Measurements from ENCODE around the gene NPAS3. TPM values are rescaled to one million over a fixed set of nuclear protein-coding genes. Genes with fewer than 3 reads are reported as not detected.

Gene NPAS3
- total RNA-seq, 1 donor = 0.36 TPM

DNA sequence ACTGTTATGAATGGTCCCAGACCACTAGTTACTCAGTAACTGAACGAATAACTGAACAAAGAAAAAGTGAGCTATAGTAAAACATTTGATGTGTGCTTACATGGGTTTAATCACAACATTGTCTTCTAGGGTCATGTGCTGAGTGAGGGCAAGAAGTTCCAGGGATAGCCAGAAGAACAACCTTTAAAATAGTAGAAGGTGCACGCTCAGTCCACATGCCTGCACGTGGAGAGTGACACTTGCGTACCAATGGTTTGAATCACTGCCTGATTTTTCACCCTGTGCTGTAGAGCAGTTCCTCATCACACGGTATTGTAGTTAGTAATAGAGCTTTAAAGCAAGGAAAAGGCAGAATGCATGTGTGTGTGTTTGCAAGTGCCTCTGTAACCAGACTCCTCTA lies 788.0 kb downstream of the NPAS3 start:
- DNase-seq (ENCODE audit: low read depth) = no peak
- TF ChIP-seq CTCF (IDR thresholded peaks at IDR 0.05; ENCODE audit: insufficient read depth, low read length) = no peak
- H3K4me3 ChIP-seq (ENCODE audit: low read depth, low read length) = no peak overlapping the region

GRCh38 chr14:33727606-33728005 lies 788.9 kb downstream of the NPAS3 start:
- DNase-seq (ENCODE audit: low read depth) = no peak
- H3K4me3 ChIP-seq (ENCODE audit: low read depth, low read length) = no peak overlapping the region
- no peak for TF ChIP-seq CTCF (IDR thresholded peaks at IDR 0.05; ENCODE audit: insufficient read depth, low read length)

GRCh38 chr14:33728010-33728498 lies 789.4 kb downstream of the NPAS3 start:
- no peak for TF ChIP-seq CTCF (IDR thresholded peaks at IDR 0.05; ENCODE audit: insufficient read depth, low read length)
- no peak for DNase-seq (ENCODE audit: low read depth)
- H3K4me3 ChIP-seq (ENCODE audit: low read depth, low read length) = no peak overlapping the region

- H3K4me3 ChIP-seq (ENCODE audit: low read depth, low read length) = no peak overlapping the region
- TF ChIP-seq CTCF (IDR thresholded peaks at IDR 0.05; ENCODE audit: insufficient read depth, low read length) = no peak
- DNase-seq (ENCODE audit: low read depth) = no peak
Measured at GRCh38 chr14:33730156-33730555, 791.5 kb downstream of the NPAS3 start.

DNA sequence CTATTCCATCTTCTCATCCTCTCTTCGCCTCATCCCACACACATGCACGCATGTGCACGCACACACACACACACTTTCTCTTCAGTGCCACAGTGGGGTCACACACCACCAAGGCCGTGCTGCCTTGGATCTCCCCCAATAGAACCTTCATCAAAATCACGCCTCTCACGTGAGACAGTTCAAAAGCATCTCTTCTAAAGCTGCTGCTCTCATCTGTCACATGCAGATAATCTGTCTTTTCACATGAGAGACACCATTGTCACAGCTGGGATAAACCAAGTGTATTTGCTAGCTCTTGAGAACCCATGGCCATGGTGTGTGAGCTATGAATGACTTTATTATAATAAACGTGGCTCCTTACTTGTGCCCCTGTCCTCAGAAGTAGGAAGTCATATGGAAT lies 793.5 kb downstream of the NPAS3 start:
- no peak for DNase-seq (ENCODE audit: low read depth)
- no peak for TF ChIP-seq CTCF (IDR thresholded peaks at IDR 0.05; ENCODE audit: insufficient read depth, low read length)
- H3K4me3 ChIP-seq (ENCODE audit: low read depth, low read length) = no peak overlapping the region

GRCh38 chr14:33733310-33733709 lies 794.6 kb downstream of the NPAS3 start:
- no peak overlapping the region for H3K4me3 ChIP-seq (ENCODE audit: low read depth, low read length)
- TF ChIP-seq CTCF (IDR thresholded peaks at IDR 0.05; ENCODE audit: insufficient read depth, low read length) = no peak
- no peak for DNase-seq (ENCODE audit: low read depth)

DNA sequence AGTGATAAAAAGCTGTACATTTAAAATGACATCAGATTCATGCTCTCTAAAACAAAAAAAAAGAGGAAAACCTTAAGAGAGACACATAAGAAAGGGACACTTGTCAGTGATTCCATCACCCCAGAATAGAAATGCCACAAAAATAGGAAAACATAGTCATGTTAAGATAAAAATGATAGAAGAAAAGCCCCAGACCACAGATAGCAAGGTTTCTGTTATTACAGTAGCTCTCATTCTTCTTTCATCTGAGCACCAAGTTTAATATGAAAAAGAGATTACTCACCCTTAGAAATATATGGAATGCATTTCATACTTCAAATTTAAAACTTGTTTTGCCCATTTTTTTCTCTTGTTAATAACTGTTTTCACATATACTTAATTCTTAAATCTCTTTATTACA lies 795.0 kb downstream of the NPAS3 start:
- H3K4me3 ChIP-seq (ENCODE audit: low read depth, low read length) = no peak overlapping the region
- no peak for TF ChIP-seq CTCF (IDR thresholded peaks at IDR 0.05; ENCODE audit: insufficient read depth, low read length)
- no peak for DNase-seq (ENCODE audit: low read depth)
